Upper lobe of left lung (tissue), 6 donors: ENCODE measurements around the gene MOB3B. TPM values are rescaled to one million over a fixed set of nuclear protein-coding genes. Genes with fewer than 3 reads are reported as not detected.

Experiments
- ATAC-seq, 2 donors: fragments of 200-7000 bp; cut with Tn5 transposase; one replicate each; pipeline ENCODE4 v1.9.1; 2022; ENCODE audit warnings: mild to moderate bottlenecking in 2 of 2, moderate library complexity in 2 of 2; ENCODE audit not compliant: low FRiP score in 2 of 2
- DNase-seq, 2 donors: peaks; one replicate each; pipeline ENCODE4 v3.0.0-alpha.2; 2019 to 2020
- H3K27ac ChIP-seq, 4 donors: fragments of 200-600 bp; sonication (generic); one replicate each; pipeline ENCODE4 v1.5.1; 2016 to 2019
- H3K27me3 ChIP-seq, 4 donors: fragments of 200-600 bp; sonication (generic); one replicate each; pipeline ENCODE4 v1.5.1; 2017 to 2019
- H3K36me3 ChIP-seq, 4 donors: fragments of 200-600 bp; sonication (generic); one replicate each; pipeline ENCODE4 v1.5.1; 2016 to 2019
- H3K4me1 ChIP-seq, 4 donors: fragments of 200-600 bp; sonication (generic); one replicate each; pipeline ENCODE4 v1.5.1; 2018 to 2019
- H3K4me3 ChIP-seq, 4 donors: fragments of 200-600 bp; sonication (generic); one replicate each; pipeline ENCODE4 v1.5.1; 2017 to 2019; ENCODE audit warnings: mild to moderate bottlenecking in 2 of 4, moderate library complexity in 1 of 4
- H3K9me3 ChIP-seq, 4 donors: fragments of 200-600 bp; sonication (generic); one replicate each; pipeline ENCODE4 v1.5.1; 2018 to 2019
- CTCF ChIP-seq, 6 experiments: fragments of 450-650 bp in 4 of 6; fragments of 200-600 bp in 2 of 6; sonication (generic) in 2 of 6; IDR thresholded peaks; one replicate each; pipeline ENCODE4 v1.5.1; 2016 to 2019; ENCODE audit warnings: antibody characterized with exemption in 6 of 6
- EP300 ChIP-seq, 4 donors: sonication (generic); formaldehyde crosslinking; IDR thresholded peaks; one replicate each; pipeline ENCODE4 v1.5.1; 2017; ENCODE audit warnings: antibody characterized with exemption in 4 of 4, control low read depth in 2 of 4
- POLR2A ChIP-seq, 4 donors: fragments of 450-650 bp; IDR thresholded peaks; one replicate each; pipeline ENCODE4 v1.5.1; 2016 to 2017; ENCODE audit warnings: antibody characterized with exemption in 4 of 4, mild to moderate bottlenecking in 2 of 4
- POLR2AphosphoS5 ChIP-seq, 2 donors: sonication (generic); formaldehyde crosslinking; IDR thresholded peaks; one replicate each; pipeline ENCODE4 v1.5.1; 2017; ENCODE audit warnings: antibody characterized with exemption in 2 of 2
- WGBS, 2 donors: methylation state at CpG; one replicate each; pipeline ENCODE4 v1.1.5; 2017 to 2018; 5-methylcytosine and 5-hydroxymethylcytosine counted together
- total RNA-seq, 6 donors: library from RNA; depleted of rRNA in 4 of 6; stranded (reverse); fragments of >200 nt in 4 of 6; gene quantifications; one replicate each; pipeline versions ENCODE4 v1.1.0 to v1.2.1, GENCODE V29; 2016 to 2021
- donor health status: DM: no; HTN: no; CAD: no; lungs with moderate emphysema.
- donor health status: DM: no; HTN: yes; CAD: no; lungs with severe emphysema.

The MOB3B gene
- total RNA-seq, 6 donors from 2014 or later, result 4.2 to 20.7 (median 8.3) TPM

- Histone ChIP-seq H3K27ac (no peak overlapping the region), H3K36me3 (no peaks in the 10 kb centered on the region), H3K27me3 (no peaks in the 10 kb centered on the region), H3K9me3 (no peaks in the 10 kb centered on the region), H3K4me1 (peaks cover 3 to 11% (median 6%) of the 10 kb centered on the region in 4 donors), H3K4me3 (no peak overlapping the region)
- TF ChIP-seq POLR2A (IDR thresholded peaks at IDR 0.05) (no peak), CTCF (IDR thresholded peaks at IDR 0.05) (no peak), POLR2AphosphoS5 (IDR thresholded peaks at IDR 0.05) (no peak), EP300 (IDR thresholded peaks at IDR 0.05) (no peak)
- ATAC-seq, result no peak
- DNase-seq, result no peak
- WGBS, 2 donors, result 80 to 92% methylated on average over 1 of the region's 1 CpG
Observed at GRCh38 chr9:27428551-27428950, 101.1 kb downstream of the MOB3B start.

- no peak overlapping the region for H3K27ac ChIP-seq
- ATAC-seq, result no peak
- TF ChIP-seq EP300 (IDR thresholded peaks at IDR 0.05) (no peak), POLR2AphosphoS5 (IDR thresholded peaks at IDR 0.05) (no peak), POLR2A (IDR thresholded peaks at IDR 0.05) (no peak), CTCF (IDR thresholded peaks at IDR 0.05) (no peak)
- H3K27me3 ChIP-seq, result no peaks in the 10 kb centered on the region
- no peak overlapping the region for H3K4me3 ChIP-seq
- H3K9me3 ChIP-seq, result no peaks in the 10 kb centered on the region
- no peaks in the 10 kb centered on the region for H3K36me3 ChIP-seq
- no peak for DNase-seq
- peaks cover 2 to 7% (median 5%) of the 10 kb centered on the region in 4 donors for H3K4me1 ChIP-seq
- 85% methylated on average over 3 of the region's 3 CpGs for WGBS, 2 donors
Observed at GRCh38 chr9:27427272-27427643, 102.4 kb downstream of the MOB3B start.

DNA sequence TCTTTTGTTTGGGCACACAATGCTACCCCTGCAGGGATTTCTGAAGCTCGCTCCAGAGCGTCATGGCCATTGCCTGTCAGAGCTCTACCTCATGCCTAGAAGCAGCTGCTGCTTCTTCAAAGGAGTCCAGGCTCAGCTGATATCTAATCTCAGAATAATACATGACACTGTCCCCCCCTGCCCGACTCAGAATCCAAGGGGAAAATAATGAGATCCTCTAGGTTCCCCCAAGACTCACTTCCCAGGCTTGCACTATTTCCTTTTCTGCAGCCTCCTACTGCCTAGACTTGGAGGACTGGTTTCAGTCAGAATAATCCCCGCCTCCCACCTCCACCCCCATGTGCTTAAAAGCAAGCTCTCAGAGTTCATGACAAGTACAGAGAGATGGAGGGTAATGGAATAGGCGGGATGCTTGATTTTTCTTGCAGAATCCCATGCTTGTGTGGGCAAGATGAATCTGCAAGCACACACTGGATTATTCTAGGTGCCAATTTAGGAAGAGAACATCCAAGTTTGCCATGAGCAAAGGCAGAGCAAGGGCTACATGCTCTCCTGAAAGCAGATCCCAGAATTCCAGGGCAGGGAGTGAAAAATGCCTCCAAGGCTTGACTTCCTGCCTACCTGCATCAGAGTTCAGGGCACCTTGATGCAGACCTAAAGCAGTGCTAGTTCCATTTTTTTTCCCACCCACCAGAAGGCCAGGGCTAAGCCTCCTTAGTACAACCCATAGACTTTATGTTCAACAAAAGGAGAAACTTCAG lies 102.9 kb downstream of the MOB3B start:
- WGBS, 2 donors, result 77 to 81% methylated on average over 3 to 5 of the region's 5 CpGs
- no peak overlapping the region for H3K27ac ChIP-seq
- H3K9me3 ChIP-seq, result no peaks in the 10 kb centered on the region
- H3K4me3 ChIP-seq, result no peak overlapping the region
- no peaks in the 10 kb centered on the region for H3K36me3 ChIP-seq
- no peaks in the 10 kb centered on the region for H3K27me3 ChIP-seq
- TF ChIP-seq EP300 (IDR thresholded peaks at IDR 0.05) (no peak), CTCF (IDR thresholded peaks at IDR 0.05) (no peak), POLR2AphosphoS5 (IDR thresholded peaks at IDR 0.05) (no peak), POLR2A (IDR thresholded peaks at IDR 0.05) (no peak)
- peaks cover 0 to 7% (median 3%) of the 10 kb centered on the region in 4 donors for H3K4me1 ChIP-seq
- ATAC-seq (no peak), DNase-seq (no peak)

DNA sequence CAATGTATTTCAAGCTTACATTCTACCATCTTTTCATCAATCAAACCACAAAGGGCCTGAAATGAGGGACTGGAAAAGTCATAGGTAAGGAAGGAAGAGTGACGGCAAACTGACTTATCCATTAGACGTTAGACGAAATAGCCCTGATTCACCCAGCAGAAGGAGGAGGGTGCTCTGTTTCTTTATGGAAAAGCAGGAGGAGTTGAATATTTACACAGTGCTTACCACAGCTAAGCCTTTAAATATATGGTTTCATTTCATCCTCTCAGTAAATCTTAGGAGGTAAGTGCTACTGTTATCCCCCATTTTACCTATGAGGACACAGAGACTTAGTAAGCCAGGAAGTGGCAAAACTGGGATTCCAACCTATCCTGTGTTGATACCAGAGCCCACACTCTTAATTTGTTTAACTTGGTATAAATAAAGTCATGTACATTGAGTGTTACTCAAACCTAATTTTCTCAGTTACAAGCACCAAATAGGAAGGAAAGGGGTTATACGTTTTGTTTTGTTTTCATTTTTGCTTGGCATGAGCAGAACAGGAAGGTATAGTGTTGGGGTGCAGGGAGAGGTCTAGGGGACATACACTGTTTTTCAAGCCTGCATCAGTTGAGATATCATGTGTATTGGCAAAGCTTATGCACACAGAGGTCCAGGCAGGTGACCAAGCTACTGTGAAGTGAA lies 103.6 kb downstream of the MOB3B start:
- no peaks in the 10 kb centered on the region for H3K27me3 ChIP-seq
- ATAC-seq, result no peak
- H3K9me3 ChIP-seq, result no peaks in the 10 kb centered on the region
- DNase-seq, result no peak
- TF ChIP-seq EP300 (IDR thresholded peaks at IDR 0.05) (no peak), POLR2A (IDR thresholded peaks at IDR 0.05) (no peak), POLR2AphosphoS5 (IDR thresholded peaks at IDR 0.05) (no peak), CTCF (IDR thresholded peaks at IDR 0.05) (no peak)
- 65% methylated on average over 4 of the region's 4 CpGs for WGBS, 2 donors
- H3K27ac ChIP-seq, result no peak overlapping the region
- H3K36me3 ChIP-seq, result no peaks in the 10 kb centered on the region
- no peak overlapping the region for H3K4me3 ChIP-seq
- H3K4me1 ChIP-seq, result peaks cover 0 to 3% (median 1%) of the 10 kb centered on the region in 4 donors
